ENCODE results near the gene IRAK1BP1.

GRCh38 chr6:78842953-78843352, 24.4 kb upstream of the IRAK1BP1 start:
- no peak for TF ChIP-seq POLR2A (IDR thresholded peaks at IDR 0.05)
- TF ChIP-seq, protein P1, sequence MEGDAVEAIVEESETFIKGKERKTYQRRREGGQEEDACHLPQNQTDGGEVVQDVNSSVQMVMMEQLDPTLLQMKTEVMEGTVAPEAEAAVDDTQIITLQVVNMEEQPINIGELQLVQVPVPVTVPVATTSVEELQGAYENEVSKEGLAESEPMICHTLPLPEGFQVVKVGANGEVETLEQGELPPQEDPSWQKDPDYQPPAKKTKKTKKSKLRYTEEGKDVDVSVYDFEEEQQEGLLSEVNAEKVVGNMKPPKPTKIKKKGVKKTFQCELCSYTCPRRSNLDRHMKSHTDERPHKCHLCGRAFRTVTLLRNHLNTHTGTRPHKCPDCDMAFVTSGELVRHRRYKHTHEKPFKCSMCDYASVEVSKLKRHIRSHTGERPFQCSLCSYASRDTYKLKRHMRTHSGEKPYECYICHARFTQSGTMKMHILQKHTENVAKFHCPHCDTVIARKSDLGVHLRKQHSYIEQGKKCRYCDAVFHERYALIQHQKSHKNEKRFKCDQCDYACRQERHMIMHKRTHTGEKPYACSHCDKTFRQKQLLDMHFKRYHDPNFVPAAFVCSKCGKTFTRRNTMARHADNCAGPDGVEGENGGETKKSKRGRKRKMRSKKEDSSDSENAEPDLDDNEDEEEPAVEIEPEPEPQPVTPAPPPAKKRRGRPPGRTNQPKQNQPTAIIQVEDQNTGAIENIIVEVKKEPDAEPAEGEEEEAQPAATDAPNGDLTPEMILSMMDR (IDR thresholded peaks at IDR 0.05), result no peak
